HG03060 (cell line): ENCODE results near the gene NXNL1.
"Not testable (repeated sequence)": the region's sequence is repeated elsewhere in the genome, so short reads cannot be mapped to it uniquely, and the experiment has no call there.

Experiments
- ATAC-seq: cut with Tn5 transposase; IDR thresholded peaks from one replicate; pipeline ENCODE4 v1.9.1; 2021; ENCODE audit warnings: low read depth, moderate number of reproducible peaks; ENCODE audit not compliant: unreplicated experiment

NXNL1 gene

GRCh38 chr19:17487284-17488121, 26.8 kb upstream of the NXNL1 start:
- ATAC-seq: no peak

DNA sequence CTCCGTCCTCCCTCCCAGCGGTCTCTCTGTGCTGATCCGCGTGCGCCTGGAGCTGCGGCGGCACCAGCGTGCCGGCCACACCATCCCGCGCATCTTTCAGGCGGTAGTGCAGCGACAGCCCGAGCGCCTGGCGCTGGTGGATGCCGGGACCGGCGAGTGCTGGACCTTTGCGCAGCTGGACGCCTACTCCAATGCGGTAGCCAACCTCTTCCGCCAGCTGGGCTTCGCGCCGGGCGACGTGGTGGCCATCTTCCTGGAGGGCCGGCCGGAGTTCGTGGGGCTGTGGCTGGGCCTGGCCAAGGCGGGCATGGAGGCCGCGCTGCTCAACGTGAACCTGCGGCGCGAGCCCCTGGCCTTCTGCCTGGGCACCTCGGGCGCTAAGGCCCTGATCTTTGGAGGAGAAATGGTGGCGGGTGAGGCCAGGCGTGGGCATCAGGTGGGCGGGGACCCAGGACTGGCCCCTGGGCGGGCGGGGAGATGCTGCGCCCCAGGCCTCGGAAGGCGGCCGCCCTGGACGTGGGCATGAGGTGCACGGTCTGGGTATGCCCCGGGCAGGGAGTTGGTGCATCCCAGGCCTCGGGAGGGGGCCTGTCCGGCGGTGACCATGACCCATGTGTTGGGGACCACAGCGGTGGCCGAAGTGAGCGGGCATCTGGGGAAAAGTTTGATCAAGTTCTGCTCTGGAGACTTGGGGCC, 26.0 kb upstream of the NXNL1 start:
- no peak for ATAC-seq

GRCh38 chr19:17484520-17485185, 23.9 kb upstream of the NXNL1 start:
- no peak for ATAC-seq

GRCh38 chr19:17483605-17484002, 22.9 kb upstream of the NXNL1 start:
- ATAC-seq: no peak

- no peak for ATAC-seq
These were observed 22.3 kb upstream of the NXNL1 start for GRCh38 chr19:17482877-17483604.

DNA sequence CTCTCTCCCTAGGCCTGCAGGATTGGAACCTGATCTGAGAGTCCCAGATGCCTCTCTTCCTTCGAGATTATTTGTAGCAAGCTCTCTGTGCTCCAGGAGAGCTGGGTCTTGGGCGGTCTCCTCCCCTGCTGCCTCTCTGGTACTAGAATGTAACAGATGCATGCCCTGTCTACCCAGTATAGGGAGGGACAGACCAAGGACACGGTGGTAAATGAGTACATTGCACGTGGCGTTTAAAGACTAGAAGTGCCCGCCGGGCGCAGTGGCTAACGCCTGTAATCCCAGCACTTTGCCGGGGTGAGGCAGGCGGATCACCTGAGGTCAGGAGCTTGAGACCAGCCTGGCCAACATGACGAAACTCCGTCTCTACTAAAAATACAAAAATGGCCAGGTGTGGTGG, 21.3 kb upstream of the NXNL1 start:
- ATAC-seq: no peak

GRCh38 chr19:17479325-17479791, 18.6 kb upstream of the NXNL1 start:
- no peak for ATAC-seq

DNA sequence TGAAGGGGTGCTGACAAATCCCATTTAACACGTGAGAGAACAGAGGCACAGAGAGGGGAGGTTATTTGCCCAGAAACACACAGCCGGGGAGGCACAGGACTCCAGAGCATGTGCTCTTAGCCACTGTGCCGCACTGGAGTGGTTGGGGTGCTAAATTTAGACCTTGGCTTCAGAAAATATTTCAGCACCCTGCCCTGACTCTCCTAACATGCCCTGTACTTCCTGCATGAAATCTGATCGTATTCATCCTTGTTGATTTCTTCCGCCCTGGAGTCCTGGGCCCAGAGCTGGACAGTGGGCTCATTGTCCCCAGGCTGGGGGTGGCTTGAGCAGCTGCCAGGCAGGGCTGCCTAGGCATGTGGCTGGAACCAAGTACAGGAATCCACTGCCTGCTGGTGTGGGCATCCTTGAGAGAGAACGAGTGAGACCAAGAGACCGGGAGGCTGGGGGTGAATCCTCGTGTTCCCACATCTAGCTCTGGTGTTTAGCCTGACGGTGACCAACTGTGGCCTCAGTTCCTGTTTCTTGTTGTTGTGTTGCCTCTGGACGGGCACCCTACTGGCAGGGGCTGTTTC, 14.9 kb upstream of the NXNL1 start:
- ATAC-seq: no peak

- ATAC-seq: not testable (repeated sequence)
These were observed 14.3 kb upstream of the NXNL1 start for GRCh38 chr19:17475011-17475540.

- ATAC-seq: no peak
These were observed 12.3 kb upstream of the NXNL1 start for GRCh38 chr19:17473041-17473440.

GRCh38 chr19:17471410-17472125, 10.8 kb upstream of the NXNL1 start:
- no peak for ATAC-seq

DNA sequence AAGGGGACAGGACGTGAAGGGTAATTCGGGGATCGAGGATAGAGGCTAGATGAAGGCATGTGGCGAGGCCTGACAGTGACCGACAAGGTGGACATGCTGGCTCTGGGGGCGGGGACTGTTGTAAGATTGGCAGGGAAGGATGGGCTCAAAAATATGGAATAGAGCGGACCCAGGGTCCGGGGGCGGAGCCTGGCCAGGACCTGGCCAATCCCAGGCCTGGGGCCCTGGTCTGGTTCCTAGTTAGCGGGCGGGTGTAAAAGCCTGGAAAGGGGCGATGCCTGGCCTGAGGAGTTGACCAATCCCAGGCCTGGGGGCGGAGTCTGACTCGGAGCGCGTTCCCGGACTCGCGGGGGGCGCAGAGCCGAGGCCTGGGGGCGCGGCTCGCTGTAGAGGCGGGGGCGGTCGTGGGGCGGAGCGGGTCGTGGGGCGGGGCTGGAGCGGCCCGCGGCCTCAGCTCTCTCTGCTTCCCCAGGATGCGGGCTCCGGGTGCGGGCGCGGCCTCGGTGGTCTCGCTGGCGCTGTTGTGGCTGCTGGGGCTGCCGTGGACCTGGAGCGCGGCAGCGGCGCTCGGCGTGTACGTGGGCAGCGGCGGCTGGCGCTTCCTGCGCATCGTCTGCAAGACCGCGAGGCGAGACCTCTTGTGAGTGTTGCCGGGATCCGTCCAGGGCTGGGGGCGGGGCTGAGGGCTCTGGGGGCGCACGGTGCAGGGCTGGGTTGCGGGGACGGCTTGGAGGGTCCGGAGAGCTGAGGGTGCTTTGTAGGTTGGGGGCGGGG, 9.5 kb upstream of the NXNL1 start, which contains the start of gene SLC27A1:
Gene SLC27A1 (plus strand): TSS at position 457 of the 774 bp plus-strand sequence. CDS start 17 bp downstream, at position 474.
- peak; percentile 54 for ATAC-seq

GRCh38 chr19:17469481-17470067, 8.8 kb upstream of the NXNL1 start:
- peak; percentile 34 for ATAC-seq

- no peak for ATAC-seq
These were observed 8.4 kb upstream of the NXNL1 start for GRCh38 chr19:17469092-17469480.

DNA sequence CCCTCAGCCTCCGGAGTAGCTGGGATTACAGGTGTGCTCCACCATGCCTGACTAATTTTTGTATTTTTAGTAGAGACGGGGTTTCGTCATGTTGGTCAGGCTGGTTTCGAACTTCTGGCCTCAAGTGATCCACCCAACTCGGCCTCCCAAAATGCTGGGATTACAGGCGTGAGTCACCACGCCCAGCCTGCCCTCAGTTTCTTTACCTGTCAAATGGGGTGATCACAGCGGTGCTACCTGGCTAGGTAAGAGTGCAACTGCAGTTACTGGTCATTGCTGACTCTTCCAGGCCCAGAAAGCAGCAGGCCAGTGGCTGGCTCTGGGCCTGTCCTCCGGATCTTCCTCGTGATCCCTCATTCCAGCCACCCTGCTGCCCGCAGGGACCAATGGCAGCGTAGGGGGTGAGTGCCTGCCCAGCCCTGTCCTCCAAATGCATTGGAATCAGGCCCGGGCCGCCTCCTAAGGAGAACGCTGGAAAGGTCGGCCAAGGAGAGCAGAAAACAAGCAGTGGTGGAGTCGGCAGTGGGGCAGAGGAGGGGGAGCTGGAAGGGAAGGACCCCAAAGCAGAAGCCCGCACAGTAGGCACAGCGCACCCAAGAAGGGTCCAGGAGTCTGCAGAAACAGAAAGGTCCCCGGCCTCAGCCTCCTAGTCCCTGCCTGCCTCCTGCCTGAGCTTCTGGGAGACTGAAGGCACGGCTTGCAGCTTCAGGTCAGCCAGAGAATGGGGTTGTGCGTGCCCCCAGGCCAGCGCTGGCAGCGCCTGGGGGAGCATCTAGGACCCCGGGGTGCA, 7.8 kb upstream of the NXNL1 start:
- no peak for ATAC-seq

- no peak for ATAC-seq
These were observed 7.0 kb upstream of the NXNL1 start for GRCh38 chr19:17467471-17468301.

GRCh38 chr19:17466487-17466850, 5.7 kb upstream of the NXNL1 start:
- no peak for ATAC-seq
